ENCODE results near the gene SCFD2. TPM values are rescaled to one million over a fixed set of nuclear protein-coding genes. Genes with fewer than 3 reads are reported as not detected.
"Not testable (repeated sequence)": the region's sequence is repeated elsewhere in the genome, so short reads cannot be mapped to it uniquely, and the experiment has no call there.

SCFD2 gene
- total and polyA plus RNA-seq, 2 experiments from 2014 or later = 13.2 to 15.9 TPM

GRCh38 chr4:52840531-52841370 is 525.1 kb downstream of the SCFD2 start:
- Histone ChIP-seq H3K36me3 (no peaks in the 10 kb centered on the region), H3K27me3 (no peaks in the 10 kb centered on the region), H3K9me3 (ENCODE audit: low read depth) (no peaks in the 10 kb centered on the region), H3K4me3 (no peak overlapping the region), H3K27ac (no peak overlapping the region), H3K4me1 (ENCODE audit: low read depth) (peaks cover 18% of the 10 kb centered on the region)
- no peak for TF ChIP-seq CTCF (IDR thresholded peaks at IDR 0.05; ENCODE audit: low read depth, low read length)
- DNase-seq (ENCODE audit: low read depth in 1 of 2, low spot score in 1 of 2) = no peak

GRCh38 chr4:52838729-52839586 is 526.9 kb downstream of the SCFD2 start:
- DNase-seq (ENCODE audit: low read depth in 1 of 2, low spot score in 1 of 2) = no peak
- H3K27me3 ChIP-seq = no peaks in the 10 kb centered on the region
- no peaks in the 10 kb centered on the region for H3K36me3 ChIP-seq
- TF ChIP-seq CTCF (IDR thresholded peaks at IDR 0.05; ENCODE audit: low read depth, low read length) = no peak
- H3K27ac ChIP-seq = no peak overlapping the region
- H3K4me1 ChIP-seq (ENCODE audit: low read depth) = peaks cover 18% of the 10 kb centered on the region
- no peaks in the 10 kb centered on the region for H3K9me3 ChIP-seq (ENCODE audit: low read depth)
- H3K4me3 ChIP-seq = no peak overlapping the region

GRCh38 chr4:52837716-52838558 is 527.9 kb downstream of the SCFD2 start:
- Histone ChIP-seq H3K27me3 (no peaks in the 10 kb centered on the region), H3K4me1 (ENCODE audit: low read depth) (peaks cover 18% of the 10 kb centered on the region), H3K36me3 (no peaks in the 10 kb centered on the region), H3K4me3 (no peak overlapping the region), H3K9me3 (ENCODE audit: low read depth) (no peaks in the 10 kb centered on the region), H3K27ac (no peak overlapping the region)
- TF ChIP-seq CTCF (IDR thresholded peaks at IDR 0.05; ENCODE audit: low read depth, low read length) = no peak
- DNase-seq (ENCODE audit: low read depth in 1 of 2, low spot score in 1 of 2) = peak; percentile 17 to 43

- Histone ChIP-seq H3K4me3 (no peak overlapping the region), H3K27ac (no peak overlapping the region), H3K4me1 (ENCODE audit: low read depth) (peaks cover 13% of the 10 kb centered on the region), H3K36me3 (no peaks in the 10 kb centered on the region), H3K27me3 (no peaks in the 10 kb centered on the region), H3K9me3 (ENCODE audit: low read depth) (no peaks in the 10 kb centered on the region)
- no peak for DNase-seq (ENCODE audit: low read depth in 1 of 2, low spot score in 1 of 2)
- no peak for TF ChIP-seq CTCF (IDR thresholded peaks at IDR 0.05; ENCODE audit: low read depth, low read length)
These were observed 529.2 kb downstream of the SCFD2 start for GRCh38 chr4:52836678-52837077.

GRCh38 chr4:52836120-52836519 is 529.7 kb downstream of the SCFD2 start:
- H3K36me3 ChIP-seq = no peaks in the 10 kb centered on the region
- no peaks in the 10 kb centered on the region for H3K27me3 ChIP-seq
- no peak for DNase-seq (ENCODE audit: low read depth in 1 of 2, low spot score in 1 of 2)
- peaks cover 7% of the 10 kb centered on the region for H3K4me1 ChIP-seq (ENCODE audit: low read depth)
- no peak overlapping the region for H3K4me3 ChIP-seq
- no peak for TF ChIP-seq CTCF (IDR thresholded peaks at IDR 0.05; ENCODE audit: low read depth, low read length)
- H3K9me3 ChIP-seq (ENCODE audit: low read depth) = no peaks in the 10 kb centered on the region
- H3K27ac ChIP-seq = no peak overlapping the region

- not testable (repeated sequence) for DNase-seq (ENCODE audit: low read depth in 1 of 2, low spot score in 1 of 2); H3K36me3 ChIP-seq; H3K27ac ChIP-seq; H3K4me1 ChIP-seq (ENCODE audit: low read depth); H3K9me3 ChIP-seq (ENCODE audit: low read depth); H3K27me3 ChIP-seq; H3K4me3 ChIP-seq
These were observed 531.0 kb downstream of the SCFD2 start for GRCh38 chr4:52834641-52835456.

All from cardiac muscle cell (in vitro differentiated cells and primary cell).